HG02623 (cell line): ENCODE measurements around the gene SEPHS2.
"Not testable (repeated sequence)": the region's sequence is repeated elsewhere in the genome, so short reads cannot be mapped to it uniquely, and the experiment has no call there.

ENCODE experiments used
- ATAC-seq: cut with Tn5 transposase; IDR thresholded peaks from one replicate; pipeline ENCODE4 v1.9.1; 2021; ENCODE audit warnings: moderate library complexity; ENCODE audit not compliant: unreplicated experiment

SEPHS2 gene

DNA sequence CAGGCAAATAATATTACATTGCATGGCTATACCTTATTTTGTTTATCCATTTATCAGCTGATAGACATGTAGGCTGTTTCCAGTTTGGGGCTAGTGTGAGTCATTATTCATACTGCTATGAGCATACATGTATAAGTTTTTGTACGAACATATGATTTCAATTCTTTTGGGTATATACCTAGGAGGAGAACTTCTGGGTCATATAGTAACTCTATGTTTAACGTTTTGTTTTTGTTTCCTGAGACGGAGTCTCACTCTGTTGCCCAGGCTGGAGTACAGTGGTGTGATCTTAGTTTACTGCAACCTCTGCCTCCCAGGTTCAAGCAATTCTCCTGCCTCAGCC is 24.5 kb upstream of the SEPHS2 start:
- ATAC-seq: no peak

DNA sequence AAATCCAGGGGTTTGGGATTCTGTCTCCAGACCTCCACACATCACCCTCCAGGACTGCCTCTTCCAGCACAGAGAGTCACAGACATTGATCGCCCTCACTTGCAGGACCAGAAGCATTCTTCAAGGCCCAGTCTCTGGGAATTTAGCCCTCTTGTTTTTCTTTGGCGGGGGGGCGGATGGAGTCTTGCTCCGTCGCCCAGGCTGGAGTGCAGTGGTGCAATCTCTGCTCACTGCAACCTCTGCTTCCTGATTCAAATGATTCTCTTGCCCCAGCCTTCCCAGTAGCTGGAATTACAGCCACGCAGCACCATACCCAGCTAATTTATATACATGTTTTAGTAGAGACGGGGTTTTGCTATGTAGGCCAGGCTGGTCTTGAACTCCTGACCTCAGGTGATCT is 18.4 kb upstream of the SEPHS2 start:
- ATAC-seq: no peak

DNA sequence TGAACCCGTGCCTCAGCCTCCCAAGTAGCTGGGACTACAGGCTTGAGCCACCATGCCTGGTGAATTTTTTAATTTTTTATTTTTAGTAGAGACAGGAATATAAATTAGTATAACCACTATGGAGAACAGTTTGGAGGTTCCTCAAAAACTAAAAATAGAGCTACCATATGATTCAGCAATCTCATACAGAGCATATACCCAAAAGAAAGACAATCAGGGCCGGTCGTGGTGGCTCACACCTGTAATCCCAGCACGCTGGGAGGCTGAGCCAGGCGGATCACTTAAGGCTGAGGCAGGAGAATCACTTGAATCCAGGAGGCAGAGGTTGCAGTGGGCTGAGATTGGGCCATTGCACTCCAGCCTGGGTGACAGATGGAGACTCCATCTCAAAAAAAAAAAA is 15.8 kb upstream of the SEPHS2 start:
- not testable (repeated sequence) for ATAC-seq

DNA sequence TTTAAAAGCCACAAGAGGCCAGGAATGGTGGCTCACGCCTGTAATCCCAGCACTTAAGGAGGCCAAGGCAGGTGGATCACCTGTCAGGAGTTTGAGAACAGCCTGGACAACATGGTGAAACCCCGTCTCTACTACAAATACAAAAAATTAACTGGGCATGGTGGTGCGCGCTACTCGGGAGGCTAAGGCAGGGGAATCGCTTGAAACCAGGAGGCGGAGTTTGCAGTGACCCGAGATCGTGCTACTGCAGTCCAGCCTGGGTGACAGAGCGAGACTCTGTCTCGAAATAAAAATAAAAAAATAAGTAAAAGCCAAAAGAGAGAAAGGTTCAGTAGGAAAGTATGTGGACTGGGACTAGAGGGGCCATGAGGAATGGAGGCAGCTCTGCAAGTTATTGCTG is 13.8 kb upstream of the SEPHS2 start:
- ATAC-seq: no peak

DNA sequence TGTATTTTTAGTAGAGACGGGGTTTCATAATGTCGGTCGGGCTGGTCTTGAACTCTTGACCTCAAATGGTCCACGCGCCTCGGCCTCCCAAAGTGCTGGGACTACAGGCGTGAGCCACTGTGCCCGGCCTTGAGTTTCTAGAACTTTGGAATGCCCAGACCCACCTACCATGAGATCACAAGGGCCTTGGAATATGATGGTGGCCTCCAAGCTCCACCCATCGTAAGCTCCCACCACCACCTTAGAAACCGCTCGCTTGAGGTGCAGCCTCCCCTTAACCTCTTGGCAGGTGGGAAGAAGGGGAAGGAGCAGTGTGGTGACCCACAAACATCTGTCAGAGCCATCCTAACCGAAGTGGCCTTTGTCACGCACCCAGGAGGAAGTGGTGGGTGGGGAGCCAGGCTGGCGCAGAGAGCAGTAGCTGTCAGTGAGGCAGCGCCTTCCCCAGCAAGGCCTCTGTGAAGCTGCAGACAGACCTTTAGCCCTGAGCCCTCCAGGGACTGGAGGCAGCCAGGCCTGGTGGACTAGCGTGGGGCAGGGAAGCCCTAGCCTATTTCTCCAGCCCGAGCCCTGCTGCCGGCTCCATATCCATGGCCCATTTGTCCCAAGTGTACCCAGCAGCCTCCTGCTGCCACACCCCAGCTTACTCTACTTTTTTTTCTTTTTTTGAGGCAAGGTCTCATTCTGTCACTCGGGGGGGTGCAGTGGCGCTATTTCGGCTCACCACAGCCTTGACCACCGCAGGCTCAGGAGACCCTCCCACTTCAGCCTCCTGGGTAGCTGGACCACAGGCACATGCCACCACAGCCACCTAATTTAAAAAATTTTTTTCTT is 13.1 kb upstream of the SEPHS2 start:
- ATAC-seq: peak; percentile 81

DNA sequence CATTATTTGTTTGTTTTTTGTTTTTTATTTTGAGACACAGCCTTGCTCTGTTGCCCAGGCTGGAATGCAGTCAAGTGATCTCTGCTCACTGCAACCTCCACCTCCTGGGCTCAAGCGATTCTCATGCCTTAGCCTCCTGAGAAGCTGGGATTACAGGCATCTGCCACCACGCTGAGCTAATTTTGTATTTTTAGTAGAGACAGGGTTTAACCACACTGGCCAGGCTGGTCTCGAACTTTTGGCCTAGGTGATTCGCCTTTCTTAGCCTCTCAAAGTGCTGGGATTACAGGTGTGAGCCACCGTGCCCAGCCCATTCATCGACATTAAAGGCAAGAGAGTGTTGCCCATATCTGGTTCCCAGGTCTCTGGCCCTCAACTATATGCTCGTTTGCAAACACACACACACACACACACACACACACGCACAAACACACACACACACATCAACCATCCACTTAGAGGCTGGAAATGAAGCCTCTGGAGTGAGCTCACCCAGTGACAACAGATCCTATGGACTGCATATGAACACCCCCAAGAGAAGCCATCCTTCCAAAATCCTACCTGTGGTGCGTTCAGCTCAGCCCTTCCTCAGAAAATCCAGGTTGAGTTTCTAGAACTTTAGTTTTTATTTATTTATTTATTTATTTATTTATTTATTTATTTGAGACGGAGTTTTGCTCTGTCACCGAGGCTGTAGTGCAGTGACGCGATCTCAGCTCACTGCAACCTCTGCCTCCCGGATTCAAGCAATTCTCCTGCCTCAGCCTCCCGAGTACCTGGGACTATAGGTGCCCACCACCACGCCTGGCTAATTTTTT is 12.3 kb upstream of the SEPHS2 start:
- no peak for ATAC-seq

DNA sequence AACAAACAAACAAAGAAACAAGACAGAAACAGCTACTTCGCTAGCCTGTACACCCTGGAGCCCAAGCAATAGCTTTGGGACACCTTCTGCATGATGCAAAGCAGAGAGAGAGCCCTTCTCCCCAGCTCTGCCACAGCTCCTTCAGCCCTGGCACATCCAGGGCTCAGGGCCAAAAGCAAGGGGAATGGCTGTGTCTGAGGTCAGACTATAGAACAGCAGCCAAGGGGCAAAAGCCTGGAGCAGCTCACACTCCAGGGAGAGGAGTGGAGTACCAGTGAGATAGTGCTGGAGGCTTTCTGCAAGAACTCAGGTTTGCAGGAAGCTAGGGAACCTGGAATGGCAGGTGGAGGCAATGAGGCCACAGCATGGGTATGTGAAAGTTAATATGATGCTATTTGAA is 11.6 kb upstream of the SEPHS2 start:
- ATAC-seq: no peak

DNA sequence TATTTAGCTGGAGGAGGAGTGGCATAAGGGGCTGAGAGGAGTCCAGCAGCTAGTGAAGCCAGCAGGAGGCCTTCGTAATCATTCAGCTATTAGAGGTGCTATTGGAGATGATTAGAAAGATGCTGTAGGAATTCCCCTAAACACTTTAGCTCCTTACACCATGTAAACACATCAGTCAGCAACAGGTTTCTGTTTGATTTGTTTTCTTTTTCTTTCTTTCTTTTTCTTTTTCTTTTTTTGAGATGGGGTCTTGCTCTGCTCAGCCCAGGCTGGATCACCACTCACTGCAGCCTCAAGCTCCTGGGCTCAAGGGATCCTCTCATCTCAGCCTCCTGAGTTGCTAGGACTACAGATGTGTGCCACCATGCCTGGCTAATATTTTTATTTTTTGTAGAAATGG is 10.6 kb upstream of the SEPHS2 start:
- ATAC-seq: no peak

DNA sequence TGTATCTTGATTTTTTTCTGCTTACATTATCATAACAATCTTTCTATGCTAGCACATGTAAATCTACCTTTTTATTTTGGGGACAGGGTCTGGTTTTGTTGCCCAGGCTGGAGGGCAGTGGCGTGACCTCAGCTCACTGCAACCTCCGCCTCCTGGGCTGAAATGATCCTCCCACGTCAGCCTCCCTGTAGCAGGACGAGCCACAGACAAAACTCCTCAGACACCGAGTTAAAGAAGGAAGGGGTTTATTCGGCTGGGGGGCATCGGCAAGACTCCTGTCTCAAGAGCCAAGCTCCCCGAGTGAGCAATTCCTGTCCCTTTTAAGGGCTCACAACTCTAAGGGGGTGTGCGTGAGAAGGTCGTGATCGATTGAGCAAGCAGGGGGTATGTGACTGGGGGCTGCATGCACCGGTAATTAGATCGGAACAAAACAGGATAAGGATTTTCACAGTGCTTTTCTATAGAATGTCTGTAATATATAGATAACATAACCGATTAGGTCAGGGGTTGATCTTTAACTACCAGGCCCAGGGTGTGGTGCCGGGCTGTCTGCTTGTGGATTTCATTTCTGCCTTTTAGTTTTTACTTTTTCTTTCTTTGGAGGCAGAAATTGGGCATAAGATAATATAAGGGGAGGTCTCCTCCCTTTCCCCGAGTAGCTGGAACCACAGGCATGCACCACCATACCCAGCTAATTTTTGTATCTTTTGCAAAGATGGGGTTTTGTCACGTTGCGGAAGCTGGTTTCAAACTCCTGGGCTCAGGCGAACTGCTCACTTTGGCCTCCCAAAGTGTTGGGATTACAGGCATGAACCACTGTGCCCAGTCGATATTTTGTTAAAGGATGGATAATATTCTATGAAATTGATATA is 7.3 kb upstream of the SEPHS2 start:
- not testable (repeated sequence) for ATAC-seq

DNA sequence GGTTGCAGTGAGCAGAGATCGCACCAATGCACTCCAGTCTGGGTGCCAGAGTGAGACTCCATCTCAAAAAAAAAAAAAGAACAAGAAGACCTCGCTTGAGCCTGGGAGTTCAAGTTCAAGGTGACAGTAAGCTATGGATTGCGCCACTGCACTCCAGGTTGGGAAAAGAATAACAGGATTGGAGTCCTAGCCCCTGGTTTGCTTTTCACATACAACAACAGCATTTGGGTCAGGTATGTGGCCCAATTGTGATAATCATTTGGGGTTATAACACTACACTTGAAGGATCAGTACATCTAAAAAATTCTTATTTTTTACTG is 3.4 kb upstream of the SEPHS2 start:
- no peak for ATAC-seq

DNA sequence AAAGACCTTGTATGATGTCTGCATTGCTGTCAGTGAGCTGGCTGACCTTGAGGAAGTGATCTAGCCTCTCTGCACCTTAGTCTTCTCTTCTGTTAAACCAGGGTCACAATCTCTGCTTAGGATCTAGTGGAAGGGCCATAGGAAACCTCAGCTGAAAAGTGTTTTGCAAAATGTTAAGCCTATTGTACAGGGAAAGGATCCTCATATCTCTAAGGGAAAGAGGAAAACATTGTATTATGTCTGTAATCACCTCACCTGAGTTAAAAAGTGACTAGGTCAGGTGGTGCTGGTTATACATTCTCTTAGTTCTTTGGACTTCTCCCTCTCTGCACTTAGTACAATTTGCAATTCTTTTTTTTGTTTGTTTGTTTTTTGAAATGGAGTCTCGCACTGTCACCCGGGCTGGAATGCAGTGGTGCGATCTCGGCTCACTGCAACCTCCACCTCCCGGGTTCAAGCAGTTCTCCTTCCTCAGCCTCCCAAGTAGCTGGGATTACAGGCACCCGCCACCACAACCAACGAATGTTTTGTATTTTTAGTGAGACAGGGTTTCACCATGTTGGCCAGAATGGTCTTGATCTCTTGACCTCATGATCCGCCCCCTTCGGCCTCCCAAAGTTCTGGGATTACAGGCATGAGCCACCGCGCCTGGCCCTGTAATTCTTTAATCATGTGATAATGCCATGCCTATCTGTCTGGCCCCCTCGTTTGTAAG is 2.0 kb upstream of the SEPHS2 start:
- no peak for ATAC-seq

DNA sequence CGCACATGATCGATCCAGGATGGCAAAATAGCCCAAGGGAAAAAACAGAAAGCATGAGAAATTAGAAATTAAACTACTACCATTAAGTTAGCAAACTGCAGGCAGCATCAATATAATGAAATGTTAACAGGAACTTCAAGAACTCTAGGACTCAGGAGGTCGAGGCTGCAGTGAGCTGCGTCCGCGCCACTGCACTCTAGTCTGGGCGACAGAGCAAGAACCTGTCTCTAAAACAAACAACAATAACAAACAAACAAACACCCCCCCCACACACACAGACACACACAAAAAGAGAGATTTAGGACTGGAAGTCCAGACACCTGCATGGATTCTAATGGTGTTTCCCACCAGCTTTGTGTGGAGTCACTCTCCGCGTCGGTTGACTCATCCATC is 525 bp upstream of the SEPHS2 start:
- no peak for ATAC-seq

DNA sequence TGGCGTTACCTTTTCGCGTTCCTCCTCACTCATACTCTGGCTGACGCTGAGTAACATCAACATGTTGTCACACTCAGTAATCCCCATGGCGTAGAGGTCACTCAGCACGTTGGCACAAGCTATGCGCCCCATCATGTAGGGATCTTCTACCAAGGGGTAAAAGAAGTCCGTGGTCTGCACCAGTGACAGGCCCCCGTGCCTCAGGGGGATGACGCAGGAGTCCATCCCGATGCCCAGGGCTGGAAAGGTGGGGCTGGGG is 596 bp downstream of the SEPHS2 start:
- peak; percentile 10 for ATAC-seq

DNA sequence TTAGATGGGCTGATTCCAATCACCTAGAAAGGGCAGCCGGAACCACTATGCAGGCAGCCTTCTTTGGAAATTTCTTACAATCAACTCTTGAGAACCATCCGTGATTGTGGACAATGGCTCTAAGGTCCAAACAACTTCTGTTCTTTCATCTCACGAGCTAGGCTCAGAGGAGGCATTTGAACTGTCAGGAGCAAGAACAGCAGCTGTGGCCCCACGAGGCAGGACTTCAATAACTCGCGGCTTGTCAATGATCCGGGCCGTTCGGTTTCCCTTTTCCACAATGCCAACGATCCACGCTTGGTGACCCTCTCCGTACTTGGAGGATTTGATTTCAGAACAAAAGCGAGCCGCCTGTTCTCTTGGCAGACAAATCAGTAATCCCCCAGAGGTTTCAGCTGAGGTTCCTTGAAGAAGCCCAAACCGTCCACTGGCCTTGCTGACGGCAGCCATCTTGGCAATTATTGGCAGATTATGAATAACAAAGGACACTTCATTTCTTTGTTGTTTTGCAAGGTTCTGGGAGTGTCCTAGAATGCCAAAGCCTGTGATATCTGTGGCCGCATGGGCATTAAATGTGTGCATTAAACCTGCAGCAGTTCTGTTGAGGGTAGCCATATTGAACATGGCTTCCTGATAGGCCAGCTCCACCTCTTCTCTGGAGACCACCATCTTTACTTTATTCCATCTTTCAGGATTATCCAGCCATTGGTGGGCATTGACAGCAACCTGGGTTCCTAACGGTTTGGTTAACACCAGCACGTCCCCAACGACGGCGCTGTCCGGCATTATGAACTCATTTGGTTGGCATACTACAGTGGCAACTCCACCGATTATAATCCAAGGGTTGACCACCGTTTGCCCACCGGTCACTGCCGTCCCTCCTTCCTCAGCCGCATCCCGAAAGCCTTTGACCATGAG is 1.2 kb downstream of the SEPHS2 start:
- ATAC-seq: no peak

DNA sequence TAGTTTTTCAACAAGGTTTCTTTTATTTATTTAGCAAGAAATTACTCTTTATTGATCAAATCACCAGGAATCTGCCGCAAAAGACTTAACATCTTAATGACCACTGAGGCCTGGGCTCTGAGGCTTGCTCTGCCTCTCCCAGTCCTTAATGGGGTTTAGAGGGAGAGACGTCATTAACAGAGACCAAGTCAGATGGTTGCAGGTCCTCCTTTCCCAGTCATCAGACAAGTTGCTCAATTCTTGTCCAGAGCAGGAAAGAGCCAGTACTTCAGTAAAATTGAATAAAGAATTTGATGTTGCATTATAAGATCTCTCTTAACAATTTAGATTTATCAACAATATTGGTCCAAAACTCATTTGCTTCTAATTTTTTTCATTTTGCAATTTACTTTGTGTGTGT is 2.0 kb downstream of the SEPHS2 start:
- no peak for ATAC-seq

DNA sequence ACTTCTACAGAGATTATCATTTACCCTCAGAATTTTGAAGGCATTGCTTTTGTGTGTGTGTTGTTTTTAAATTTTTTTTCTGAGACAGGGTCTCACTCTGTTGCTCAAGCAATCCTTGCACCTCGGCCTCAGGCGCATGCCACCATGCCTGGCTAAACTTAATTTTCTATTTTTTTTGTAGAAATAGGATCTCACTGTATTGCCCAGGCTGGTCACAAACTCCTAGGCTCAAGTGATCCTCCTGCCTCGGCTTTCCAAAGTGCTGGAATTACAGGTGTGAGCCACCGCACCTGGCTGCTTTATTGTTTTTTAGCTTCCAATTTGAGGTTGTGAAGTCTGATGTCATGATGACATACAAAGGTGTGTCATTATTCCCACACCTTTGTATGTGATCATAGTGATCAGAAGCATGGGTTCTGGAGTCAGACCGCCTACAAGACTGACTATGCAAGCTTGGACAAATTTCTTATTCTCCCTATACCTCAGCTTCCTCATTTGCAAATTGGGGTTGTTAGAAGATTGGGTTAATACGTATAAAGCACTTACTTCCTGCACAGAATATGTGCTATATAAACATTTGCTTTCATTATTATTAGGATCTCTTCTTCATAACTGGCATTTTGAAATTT is 5.8 kb downstream of the SEPHS2 start:
- ATAC-seq: no peak

DNA sequence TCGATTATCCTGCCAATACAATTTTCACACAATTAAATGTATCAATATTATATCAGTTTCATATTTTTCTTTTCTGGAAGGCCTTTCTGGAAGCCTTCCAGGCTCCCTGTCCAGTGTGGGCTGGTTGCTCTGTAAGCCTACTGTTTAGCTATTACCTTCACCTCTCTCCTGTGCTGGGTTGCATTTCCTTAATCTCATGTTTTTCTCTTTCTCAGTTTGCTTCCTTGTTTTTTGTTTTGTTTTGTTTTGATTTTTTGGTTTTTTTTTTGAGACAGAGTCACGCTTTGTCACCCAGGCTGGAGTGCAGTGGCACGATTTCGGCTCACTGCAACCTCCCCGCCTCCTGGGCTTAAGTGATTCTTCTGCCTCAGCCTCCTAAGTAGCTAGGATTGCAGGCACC is 6.8 kb downstream of the SEPHS2 start:
- no peak for ATAC-seq

DNA sequence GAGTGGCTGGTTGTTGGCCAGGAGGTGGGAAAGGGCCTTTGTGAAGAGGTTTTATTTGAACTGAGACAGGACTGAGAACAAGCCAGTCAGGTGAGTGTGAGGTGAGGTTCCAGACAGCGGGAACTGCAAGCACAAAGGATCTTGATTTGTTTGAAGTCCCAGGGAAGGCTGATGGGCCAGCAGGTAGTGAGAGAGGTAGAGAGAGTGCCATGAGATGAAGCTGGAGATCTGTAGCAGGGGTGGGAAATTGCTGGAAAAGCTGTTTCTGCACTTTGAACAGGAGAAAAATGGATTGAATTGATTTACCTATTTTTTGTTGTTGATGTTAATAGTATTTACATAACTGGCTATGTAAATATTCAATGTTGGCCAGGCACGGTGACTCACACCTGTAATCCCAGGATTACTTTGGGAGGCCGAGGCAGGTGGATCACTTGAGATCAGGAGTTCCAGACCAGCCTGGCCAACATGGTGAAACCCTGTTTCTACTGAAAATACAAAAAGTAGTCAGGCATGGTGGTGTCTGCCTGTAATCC is 8.1 kb downstream of the SEPHS2 start:
- ATAC-seq: no peak

DNA sequence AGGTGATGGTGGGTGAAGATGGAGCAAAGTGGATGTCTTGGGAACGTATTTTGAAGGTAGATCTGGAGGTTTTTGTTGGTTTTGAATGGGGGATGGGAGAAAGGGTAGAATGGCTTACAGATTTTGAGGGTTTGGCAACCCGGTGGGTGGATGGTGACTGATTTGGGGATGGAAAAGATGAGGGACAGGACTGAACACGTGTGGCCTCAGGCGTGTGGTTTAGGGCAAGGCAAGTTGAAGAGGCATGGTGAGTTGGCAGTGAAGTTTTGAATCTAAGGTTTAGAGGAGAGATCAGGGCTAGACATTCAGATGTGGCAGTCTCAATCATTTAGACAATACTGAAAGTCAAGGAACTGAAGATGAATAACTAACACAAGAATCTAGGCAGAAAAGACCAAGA is 10.8 kb downstream of the SEPHS2 start:
- ATAC-seq: no peak
